SKM-1 (cell line): Measurements from ENCODE around the gene AFDN.

Source experiments
- DNase-seq: peaks from one replicate; lab custom pipeline; 2025; ENCODE audit not compliant: unreplicated experiment; lab: John Stamatoyannopoulos, UW

AFDN gene

GRCh38 chr6:167912494-167912893 is 85.8 kb downstream of the AFDN start:
- DNase-seq: no peak

GRCh38 chr6:167913699-167914098 is 87.0 kb downstream of the AFDN start:
- no peak for DNase-seq

GRCh38 chr6:167915139-167915538 is 88.4 kb downstream of the AFDN start:
- no peak for DNase-seq

- no peak for DNase-seq
These were observed 90.9 kb downstream of the AFDN start for GRCh38 chr6:167917551-167918154.

- DNase-seq: no peak
These were observed 92.0 kb downstream of the AFDN start for GRCh38 chr6:167918548-167919278.

GRCh38 chr6:167919349-167919748 is 92.6 kb downstream of the AFDN start:
- DNase-seq: no peak

- DNase-seq: no peak
These were observed 93.5 kb downstream of the AFDN start for GRCh38 chr6:167920165-167920564.

- no peak for DNase-seq
These were observed 95.1 kb downstream of the AFDN start for GRCh38 chr6:167921831-167922230.

- DNase-seq: no peak
These were observed 98.3 kb downstream of the AFDN start for GRCh38 chr6:167925026-167925425.

GRCh38 chr6:167927246-167927645 is 100.5 kb downstream of the AFDN start:
- no peak for DNase-seq

- DNase-seq: no peak
These were observed 101.4 kb downstream of the AFDN start for GRCh38 chr6:167928111-167928510.

GRCh38 chr6:167930295-167930694 is 103.6 kb downstream of the AFDN start:
- DNase-seq: no peak

GRCh38 chr6:167932468-167933276 is 106.0 kb downstream of the AFDN start:
- DNase-seq: no peak

- DNase-seq: no peak
These were observed 106.6 kb downstream of the AFDN start for GRCh38 chr6:167933290-167933689.

GRCh38 chr6:167933847-167934246 is 107.1 kb downstream of the AFDN start:
- DNase-seq: no peak

- DNase-seq: no peak
These were observed 107.7 kb downstream of the AFDN start for GRCh38 chr6:167934426-167934864.

- no peak for DNase-seq
These were observed 109.3 kb downstream of the AFDN start for GRCh38 chr6:167936051-167936450.

- DNase-seq: no peak
These were observed 110.6 kb downstream of the AFDN start for GRCh38 chr6:167937301-167937700.

GRCh38 chr6:167937948-167938911 is 111.5 kb downstream of the AFDN start:
- DNase-seq: no peak

GRCh38 chr6:167941822-167942221 is 115.1 kb downstream of the AFDN start:
- no peak for DNase-seq

GRCh38 chr6:167944130-167944529 is 117.4 kb downstream of the AFDN start:
- DNase-seq: no peak
